Pancreas (tissue), 10 donors: Measurements from ENCODE around the gene MRPL51. TPM values are rescaled to one million over a fixed set of nuclear protein-coding genes. Genes with fewer than 3 reads are reported as not detected.

Experiments used
- ATAC-seq, 4 donors: fragments of 200-7000 bp; cut with Tn5 transposase; one replicate each; pipeline versions ENCODE4 v1.8.0 to v1.9.1; 2020; ENCODE audit warnings: mild to moderate bottlenecking in 4 of 4, moderate library complexity in 4 of 4
- DNase-seq, 6 donors: peaks; one replicate each; pipeline ENCODE4 v3.0.0-alpha.2; 2020
- FAIRE-seq: peaks from 2 replicates; lab custom pipeline; 2012; peaks lifted over from hg19 to GRCh38; lab: Jason Lieb, UNC
- H3K27ac ChIP-seq, 4 donors: fragments of 200-600 bp; sonication (generic); 1 replicate in 3 of 4; 2 replicates in 1 of 4; pipeline versions ENCODE4 v1.5.0 to v1.8.0; 2020
- H3K27me3 ChIP-seq, 4 donors: fragments of 200-600 bp; one replicate each; pipeline ENCODE4 v1.8.0; 2021
- H3K36me3 ChIP-seq, 3 donors: fragments of 200-600 bp; sonication (generic) in 1 of 3; one replicate each; pipeline versions ENCODE4 v1.5.0 to v1.8.0; 2020 to 2021
- H3K4me1 ChIP-seq, 3 donors: fragments of 200-600 bp; one replicate each; pipeline ENCODE4 v1.8.0; 2021
- H3K4me3 ChIP-seq, 4 donors: fragments of 200-600 bp; sonication (generic) in 2 of 4; one replicate each; pipeline versions ENCODE4 v1.5.0 to v1.8.0; 2020 to 2021
- H3K9me3 ChIP-seq, 4 donors: fragments of 200-600 bp; one replicate each; pipeline ENCODE4 v1.8.0; 2021
- CTCF ChIP-seq, 4 donors: fragments of 200-600 bp; sonication (generic) in 3 of 4; IDR thresholded peaks; one replicate each; pipeline versions ENCODE4 v1.5.0 to v1.8.0; 2021; ENCODE audit warnings: antibody characterized with exemption in 4 of 4
- WGBS, 2 donors: extraction: QIAGEN DNeasy Blood & Tissue Kit; methylation state at CpG; one replicate each; pipeline ENCODE4 v1.1.7; 2013; 5-methylcytosine and 5-hydroxymethylcytosine counted together
- intact Hi-C, 3 donors: fragments of 100-400 bp; cut with DNase I; formaldehyde crosslinking; loops; one replicate each; pipeline versions ENCODE4 v1.11.1 to v1.14.2; 2022
- polyA plus RNA-seq, 2 donors: library from polyadenylated mRNA; stranded (reverse); fragments of 200-250 nt; gene quantifications; one replicate each; pipeline ENCODE4 v1.2.3, GENCODE V29; 2013
- total RNA-seq, 6 donors: library from RNA; stranded (reverse); fragmentation: NEBNext Ultra II Directional in 4 of 6; extraction: Animal tissue kit (Norgen Biotek cat#: 25700) in 4 of 6; gene quantifications; one replicate each; pipeline versions ENCODE4 v1.2.1 to v1.2.4, GENCODE V29; 2021 to 2023
- donor health status: healthy with polysubstance abuse.
- donor health status: DM: no; HTN: no; CAD: no; lungs with moderate emphysema.
- donor health status: DM: no; HTN: no; CAD: no.
- donor health status: control.
- donor health status: control.
- donor health status: Bipolar disorder and iron deficiency.
- donor health status: DM: yes; HTN: yes; CAD: no.
- donor health status: DM: no; HTN: no; CAD: no.
- donor health status: DM: no; HTN: no; CAD: no.
- donor health status: DM: yes; HTN: yes; CAD: no.

MRPL51 gene
- total and polyA plus RNA-seq, 8 donors: 30.6 to 79.7 (median 66.9) TPM

- Histone ChIP-seq H3K4me1 (peaks cover 3 to 5% (median 4%) of the 10 kb centered on the region in 3 donors), H3K36me3 (peaks cover 5 to 66% (median 30%) of the 10 kb centered on the region in 3 donors), H3K27ac (no peak overlapping the region), H3K27me3 (no peaks in the 10 kb centered on the region), H3K4me3 (no peak overlapping the region), H3K9me3 (no peaks in the 10 kb centered on the region)
- DNase-seq (no peak), ATAC-seq (no peak), FAIRE-seq (no peak)
- intact Hi-C loops: no loop called here
- TF ChIP-seq CTCF (IDR thresholded peaks at IDR 0.05): no peak
- 90 to 92% methylated on average over 4 of the region's 4 CpGs for WGBS, 2 donors
Observed at GRCh38 chr12:6527711-6528110, 34.6 kb upstream of the MRPL51 start.

- ATAC-seq: no peak
- Histone ChIP-seq H3K27me3 (no peaks in the 10 kb centered on the region), H3K9me3 (no peaks in the 10 kb centered on the region), H3K27ac (no peak overlapping the region), H3K4me3 (no peak overlapping the region), H3K36me3 (peaks cover 5 to 74% (median 36%) of the 10 kb centered on the region in 3 donors), H3K4me1 (no peaks in the 10 kb centered on the region)
- intact Hi-C loops: no loop called here
- WGBS, 2 donors: 93 to 94% methylated on average over 19 of the region's 19 CpGs
- no peak for FAIRE-seq
- TF ChIP-seq CTCF (IDR thresholded peaks at IDR 0.05): no peak
- no peak for DNase-seq
Observed at GRCh38 chr12:6526766-6527525, 33.9 kb upstream of the MRPL51 start.

GRCh38 chr12:6526201-6526600 lies 33.1 kb upstream of the MRPL51 start:
- DNase-seq: no peak
- Histone ChIP-seq H3K36me3 (peaks cover 5 to 78% (median 38%) of the 10 kb centered on the region in 3 donors), H3K4me3 (no peak overlapping the region), H3K27ac (no peak overlapping the region), H3K9me3 (no peaks in the 10 kb centered on the region), H3K4me1 (no peaks in the 10 kb centered on the region), H3K27me3 (no peaks in the 10 kb centered on the region)
- FAIRE-seq: no peak
- 92 to 95% methylated on average over 7 of the region's 7 CpGs for WGBS, 2 donors
- intact Hi-C loops: no loop called here
- no peak for ATAC-seq
- TF ChIP-seq CTCF (IDR thresholded peaks at IDR 0.05): no peak

- DNase-seq: no peak
- no peak for ATAC-seq
- Histone ChIP-seq H3K9me3 (no peaks in the 10 kb centered on the region), H3K27ac (no peak overlapping the region), H3K4me1 (no peaks in the 10 kb centered on the region), H3K27me3 (no peaks in the 10 kb centered on the region), H3K36me3 (peaks cover 5 to 71% (median 32%) of the 10 kb centered on the region in 3 donors), H3K4me3 (no peak overlapping the region)
- intact Hi-C loops: no loop called here
- no peak for FAIRE-seq
- WGBS, 2 donors: 97 to 100% methylated on average over 5 of the region's 5 CpGs
- TF ChIP-seq CTCF (IDR thresholded peaks at IDR 0.05): no peak
Observed at GRCh38 chr12:6524648-6525047, 31.6 kb upstream of the MRPL51 start.

- H3K36me3 ChIP-seq: peaks cover 5 to 67% (median 27%) of the 10 kb centered on the region in 3 donors
- intact Hi-C loops: no loop called here
- ATAC-seq (no peak), DNase-seq (no peak), FAIRE-seq (no peak)
- 91 to 94% methylated on average over 3 of the region's 3 CpGs for WGBS, 2 donors
- TF ChIP-seq CTCF (IDR thresholded peaks at IDR 0.05): no peak
- no peaks in the 10 kb centered on the region for H3K4me1 ChIP-seq
- no peak overlapping the region for H3K4me3 ChIP-seq
- H3K27me3 ChIP-seq: no peaks in the 10 kb centered on the region
- no peak overlapping the region for H3K27ac ChIP-seq
- H3K9me3 ChIP-seq: no peaks in the 10 kb centered on the region
Observed at GRCh38 chr12:6523708-6524107, 30.6 kb upstream of the MRPL51 start.
